Liver (tissue), 9 donors: Measurements from ENCODE around the gene ZFYVE28. TPM values are rescaled to one million over a fixed set of nuclear protein-coding genes. Genes with fewer than 3 reads are reported as not detected.

ENCODE experiments used
- DNase-seq: peaks from one replicate; pipeline ENCODE4 v3.0.0-alpha.2; 2017; ENCODE audit warnings: low spot score
- H3K27ac ChIP-seq, 2 donors: one replicate each; pipeline ENCODE4 v1.7.0; 2013; ENCODE audit warnings: inconsistent platforms in 2 of 2, low read length in 2 of 2, control low read depth in 1 of 2, low read depth in 1 of 2, mild to moderate bottlenecking in 1 of 2
- H3K27me3 ChIP-seq, 4 donors: one replicate each; pipeline versions ENCODE4 v1.6.1 to v1.7.0; 2013; ENCODE audit warnings: low read length in 3 of 4, inconsistent platforms in 1 of 4, mild to moderate bottlenecking in 1 of 4, moderate library complexity in 1 of 4; ENCODE audit not compliant: control insufficient read depth in 4 of 4, insufficient read depth in 4 of 4
- H3K36me3 ChIP-seq, 4 donors: one replicate each; pipeline versions ENCODE4 v1.6.1 to v1.7.0; 2013; ENCODE audit warnings: low read length in 3 of 4, mild to moderate bottlenecking in 3 of 4, low read depth in 1 of 4, moderate library complexity in 1 of 4; ENCODE audit not compliant: control insufficient read depth in 4 of 4, insufficient read depth in 3 of 4
- H3K4me1 ChIP-seq, 4 donors: one replicate each; pipeline versions ENCODE4 v1.6.1 to v1.7.0; 2013; ENCODE audit warnings: low read length in 3 of 4, mild to moderate bottlenecking in 3 of 4, moderate library complexity in 1 of 4; ENCODE audit not compliant: control insufficient read depth in 4 of 4, insufficient read depth in 4 of 4
- H3K4me3 ChIP-seq, 3 donors: one replicate each; pipeline versions ENCODE4 v1.6.1 to v1.7.0; 2013; ENCODE audit warnings: low read length in 3 of 3, control low read depth in 1 of 3, low read depth in 1 of 3, mild to moderate bottlenecking in 1 of 3
- H3K9ac ChIP-seq, 2 donors: one replicate each; pipeline ENCODE4 v1.7.0; 2013; ENCODE audit warnings: low read length in 2 of 2, mild to moderate bottlenecking in 2 of 2, moderate library complexity in 2 of 2, control low read depth in 1 of 2, low read depth in 1 of 2
- H3K9me3 ChIP-seq, 4 donors: one replicate each; pipeline versions ENCODE4 v1.6.1 to v1.7.0; 2013; ENCODE audit warnings: low read length in 3 of 4; ENCODE audit not compliant: control insufficient read depth in 4 of 4
- ATF3 ChIP-seq: IDR thresholded peaks from 2 replicates; pipeline ENCODE4 v1.6.1; 2016; ENCODE audit warnings: antibody characterized with exemption
- EGR1 ChIP-seq, 2 donors: IDR thresholded peaks; 2 replicates each; pipeline ENCODE4 v1.6.1; 2016 to 2018; ENCODE audit warnings: antibody characterized with exemption in 2 of 2, low read depth in 2 of 2
- FOXA1 ChIP-seq: IDR thresholded peaks from 2 replicates; pipeline ENCODE4 v1.6.1; 2016; ENCODE audit warnings: antibody characterized with exemption
- FOXA2 ChIP-seq: IDR thresholded peaks from 2 replicates; pipeline ENCODE4 v1.6.1; 2016; ENCODE audit warnings: antibody characterized with exemption
- HNF4A ChIP-seq, 2 donors: conservative IDR thresholded peaks; 2 replicates each; pipeline ENCODE4 v1.6.1; 2016; ENCODE audit warnings: antibody characterized with exemption in 2 of 2, mild to moderate bottlenecking in 2 of 2
- HNF4G ChIP-seq: IDR thresholded peaks from 2 replicates; pipeline ENCODE4 v1.6.1; 2016; ENCODE audit warnings: antibody characterized with exemption
- MAX ChIP-seq: IDR thresholded peaks from 2 replicates; pipeline ENCODE4 v1.6.1; 2016; ENCODE audit warnings: antibody characterized with exemption
- NR2F2 ChIP-seq: IDR thresholded peaks from 2 replicates; pipeline ENCODE4 v1.6.1; 2016; ENCODE audit warnings: antibody characterized with exemption
- RAD21 ChIP-seq, 2 donors: IDR thresholded peaks; 2 replicates each; pipeline ENCODE4 v1.6.1; 2016; ENCODE audit warnings: antibody characterized with exemption in 2 of 2, mild to moderate bottlenecking in 2 of 2
- REST ChIP-seq: IDR thresholded peaks from 2 replicates; pipeline ENCODE4 v1.6.1; 2016; ENCODE audit warnings: antibody characterized with exemption, mild to moderate bottlenecking
- RXRA ChIP-seq, 2 donors: IDR thresholded peaks; 2 replicates each; pipeline ENCODE4 v1.6.1; 2017 to 2018; ENCODE audit warnings: antibody characterized with exemption in 2 of 2, mild to moderate bottlenecking in 1 of 2
- SP1 ChIP-seq: IDR thresholded peaks from 2 replicates; pipeline ENCODE4 v1.6.1; 2018; ENCODE audit warnings: antibody characterized with exemption, mild to moderate bottlenecking
- TAF1 ChIP-seq: conservative IDR thresholded peaks from 2 replicates; pipeline ENCODE4 v1.6.1; 2016; ENCODE audit warnings: antibody characterized with exemption, mild to moderate bottlenecking
- YY1 ChIP-seq: IDR thresholded peaks from 2 replicates; pipeline ENCODE4 v1.6.1; 2016; ENCODE audit warnings: antibody characterized with exemption, mild to moderate bottlenecking
- WGBS: extraction: QIAGEN DNeasy Blood & Tissue Kit; methylation state at CpG from one replicate; pipeline ENCODE4 v1.1.7; 2013; 5-methylcytosine and 5-hydroxymethylcytosine counted together
- polyA plus RNA-seq, 2 donors: library from polyadenylated mRNA; stranded (reverse) in 1 of 2; unstranded in 1 of 2; fragments of 200-250 nt in 1 of 2; fragments of >200 nt in 1 of 2; fragmentation: Nextera tagmentation in 1 of 2; extraction: Ambion mirVana in 1 of 2; gene quantifications; one replicate each; pipeline versions ENCODE4 v1.2.1 to v1.2.3, GENCODE V29; 2013 to 2015
- total RNA-seq, 2 donors: library from RNA; depleted of rRNA; stranded (reverse); fragments of >200 nt; gene quantifications; one replicate each; pipeline ENCODE4 v1.2.3, GENCODE V29; 2014
- TF ChIP-seq, protein P1 (sequence below): fragments of 150-350 bp; IDR thresholded peaks from 2 replicates; pipeline ENCODE4 v1.5.1; 2017; ENCODE audit warnings: improper control_type of control experiment, low read depth, low read length; ENCODE audit not compliant: missing input control
- TF ChIP-seq, protein P2 (sequence below): IDR thresholded peaks from 2 replicates; pipeline ENCODE4 v1.6.1; 2016; ENCODE audit warnings: antibody characterized with exemption
- donor health status: healthy.
- donor health status: healthy.
- donor health status: healthy.
- donor health status: healthy.
- donor health status: healthy.

ZFYVE28 gene
- total and polyA plus RNA-seq, 4 donors = 2.0 to 6.1 (median 2.7) TPM

DNA sequence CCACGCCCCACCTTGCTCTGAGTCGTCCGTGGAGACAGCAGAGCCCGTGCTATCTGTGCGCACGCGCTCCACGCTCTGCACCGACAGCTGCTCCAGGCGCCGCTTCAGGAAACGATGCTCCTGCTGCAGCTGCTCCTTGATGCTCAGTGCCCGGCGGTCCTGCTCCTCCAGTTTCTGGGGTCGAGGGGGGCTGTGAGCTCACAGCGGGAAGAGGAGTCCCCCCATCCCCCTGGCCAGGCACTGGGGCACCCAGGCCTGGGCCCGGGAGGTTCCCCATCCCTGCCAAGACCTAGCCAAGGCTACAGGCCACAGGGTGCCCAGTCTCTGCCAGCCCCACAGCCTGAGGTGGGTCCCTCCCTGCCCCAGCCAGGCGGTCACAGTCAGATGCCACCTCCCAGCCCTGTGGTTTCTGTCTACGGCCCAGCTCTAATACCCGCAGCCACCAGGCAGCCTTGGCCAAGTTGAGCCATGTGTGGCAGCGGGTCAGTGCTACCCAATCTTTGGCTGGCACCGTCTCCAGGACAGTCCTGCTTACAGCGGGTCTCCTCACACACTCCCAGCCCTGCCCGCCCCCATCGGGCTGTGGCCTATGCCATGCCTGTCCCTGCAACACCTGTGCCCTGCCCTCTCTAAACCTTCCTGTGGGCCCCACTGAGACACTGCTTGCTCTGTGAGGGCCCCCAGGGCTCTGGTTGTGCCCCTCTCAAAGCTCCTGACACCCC is 167.2 kb downstream of the ZFYVE28 start:
- no peak for DNase-seq
- no peak for TF ChIP-seq FOXA2
- no peak for TF ChIP-seq RXRA (IDR thresholded peaks at IDR 0.05)
- TF ChIP-seq REST = no peak
- TF ChIP-seq HNF4G = no peak
- TF ChIP-seq RAD21 (IDR thresholded peaks at IDR 0.05) = no peak
- TF ChIP-seq, protein P1, sequence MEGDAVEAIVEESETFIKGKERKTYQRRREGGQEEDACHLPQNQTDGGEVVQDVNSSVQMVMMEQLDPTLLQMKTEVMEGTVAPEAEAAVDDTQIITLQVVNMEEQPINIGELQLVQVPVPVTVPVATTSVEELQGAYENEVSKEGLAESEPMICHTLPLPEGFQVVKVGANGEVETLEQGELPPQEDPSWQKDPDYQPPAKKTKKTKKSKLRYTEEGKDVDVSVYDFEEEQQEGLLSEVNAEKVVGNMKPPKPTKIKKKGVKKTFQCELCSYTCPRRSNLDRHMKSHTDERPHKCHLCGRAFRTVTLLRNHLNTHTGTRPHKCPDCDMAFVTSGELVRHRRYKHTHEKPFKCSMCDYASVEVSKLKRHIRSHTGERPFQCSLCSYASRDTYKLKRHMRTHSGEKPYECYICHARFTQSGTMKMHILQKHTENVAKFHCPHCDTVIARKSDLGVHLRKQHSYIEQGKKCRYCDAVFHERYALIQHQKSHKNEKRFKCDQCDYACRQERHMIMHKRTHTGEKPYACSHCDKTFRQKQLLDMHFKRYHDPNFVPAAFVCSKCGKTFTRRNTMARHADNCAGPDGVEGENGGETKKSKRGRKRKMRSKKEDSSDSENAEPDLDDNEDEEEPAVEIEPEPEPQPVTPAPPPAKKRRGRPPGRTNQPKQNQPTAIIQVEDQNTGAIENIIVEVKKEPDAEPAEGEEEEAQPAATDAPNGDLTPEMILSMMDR = no peak
- TF ChIP-seq, protein P2, sequence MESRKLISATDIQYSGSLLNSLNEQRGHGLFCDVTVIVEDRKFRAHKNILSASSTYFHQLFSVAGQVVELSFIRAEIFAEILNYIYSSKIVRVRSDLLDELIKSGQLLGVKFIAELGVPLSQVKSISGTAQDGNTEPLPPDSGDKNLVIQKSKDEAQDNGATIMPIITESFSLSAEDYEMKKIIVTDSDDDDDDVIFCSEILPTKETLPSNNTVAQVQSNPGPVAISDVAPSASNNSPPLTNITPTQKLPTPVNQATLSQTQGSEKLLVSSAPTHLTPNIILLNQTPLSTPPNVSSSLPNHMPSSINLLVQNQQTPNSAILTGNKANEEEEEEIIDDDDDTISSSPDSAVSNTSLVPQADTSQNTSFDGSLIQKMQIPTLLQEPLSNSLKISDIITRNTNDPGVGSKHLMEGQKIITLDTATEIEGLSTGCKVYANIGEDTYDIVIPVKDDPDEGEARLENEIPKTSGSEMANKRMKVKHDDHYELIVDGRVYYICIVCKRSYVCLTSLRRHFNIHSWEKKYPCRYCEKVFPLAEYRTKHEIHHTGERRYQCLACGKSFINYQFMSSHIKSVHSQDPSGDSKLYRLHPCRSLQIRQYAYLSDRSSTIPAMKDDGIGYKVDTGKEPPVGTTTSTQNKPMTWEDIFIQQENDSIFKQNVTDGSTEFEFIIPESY = no peak
- TF ChIP-seq TAF1 = no peak
- no peak for TF ChIP-seq NR2F2
- TF ChIP-seq HNF4A (conservative IDR thresholded peaks at IDR 0.05) = no peak
- TF ChIP-seq SP1 = no peak
- TF ChIP-seq EGR1 (IDR thresholded peaks at IDR 0.05; ENCODE audit: low read depth in 2 of 2) = no peak
- TF ChIP-seq YY1 = no peak
- TF ChIP-seq FOXA1 = no peak
- no peak for TF ChIP-seq MAX
- no peak for TF ChIP-seq ATF3
- Histone ChIP-seq H3K4me3 (no peak overlapping the region), H3K4me1 (peaks cover 0 to 5% (median 1%) of the 10 kb centered on the region in 4 donors), H3K9ac (no peak overlapping the region), H3K27ac (no peak overlapping the region), H3K36me3 (peaks cover 7 to 45% (median 19%) of the 10 kb centered on the region in 4 donors), H3K27me3 (no peaks in the 10 kb centered on the region), H3K9me3 (no peaks in the 10 kb centered on the region)
- WGBS = 96% methylated on average over 25 of the region's 25 CpGs
